Fibroblast of the aortic adventitia (primary cell): ENCODE measurements around the gene HSPH1. TPM values are rescaled to one million over a fixed set of nuclear protein-coding genes. Genes with fewer than 3 reads are reported as not detected.

Source experiments
- DNase-seq: peaks from one replicate; pipeline ENCODE4 v3.0.0-alpha.2; 2010; ENCODE audit warnings: low read depth
- H3K4me3 ChIP-seq: 2 replicates; pipeline ENCODE4 v1.5.1; 2011; ENCODE audit warnings: low read depth, mild to moderate bottlenecking, control low read depth, low read length, moderate library complexity
- total RNA-seq: library from RNA; depleted of rRNA; stranded (reverse); fragments of >200 nt; gene quantifications from 2 replicates; pipeline ENCODE4 v1.2.3, GENCODE V29; 2012; ENCODE audit warnings: low replicate concordance
- TF ChIP-seq, protein P1 (sequence below): IDR thresholded peaks from 2 replicates; pipeline ENCODE4 v1.5.1; 2011; ENCODE audit warnings: mild to moderate bottlenecking, low read length, control low read depth, inconsistent platforms; ENCODE audit not compliant: insufficient read depth

HSPH1 gene
- total RNA-seq, 1 donor = 51.8 TPM

DNA sequence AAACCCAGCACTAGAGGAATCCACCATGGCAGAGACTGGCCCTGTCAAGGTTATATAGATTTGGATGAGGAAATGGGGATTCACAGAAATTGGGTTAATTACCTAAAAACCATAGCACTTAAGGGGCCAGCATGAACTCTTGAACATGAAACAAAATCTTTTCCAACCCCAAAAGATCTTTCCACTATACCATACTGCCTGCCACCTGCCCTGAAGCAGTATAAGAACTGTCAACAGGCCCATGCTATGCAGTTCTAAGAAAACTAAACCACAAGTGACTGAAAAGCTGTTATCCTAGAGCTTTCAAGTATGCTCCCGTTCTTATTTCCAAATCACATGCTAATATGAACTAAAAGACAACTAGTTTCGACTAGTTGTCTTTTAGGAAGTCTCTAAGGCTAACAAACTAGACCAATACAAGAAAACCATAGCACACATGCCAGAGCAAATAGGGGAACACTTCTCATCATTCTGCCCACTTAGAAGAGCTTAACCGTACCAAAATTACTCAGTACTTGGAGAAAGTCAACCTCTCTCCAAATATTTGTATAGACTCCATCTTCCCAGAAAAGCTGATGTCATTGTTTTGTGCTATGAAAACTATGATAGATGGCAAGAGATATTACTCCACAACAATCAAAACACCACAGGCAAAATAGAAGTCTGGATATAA lies 27.5 kb downstream of the HSPH1 start:
- H3K4me3 ChIP-seq = no peak overlapping the region
- TF ChIP-seq, protein P1, sequence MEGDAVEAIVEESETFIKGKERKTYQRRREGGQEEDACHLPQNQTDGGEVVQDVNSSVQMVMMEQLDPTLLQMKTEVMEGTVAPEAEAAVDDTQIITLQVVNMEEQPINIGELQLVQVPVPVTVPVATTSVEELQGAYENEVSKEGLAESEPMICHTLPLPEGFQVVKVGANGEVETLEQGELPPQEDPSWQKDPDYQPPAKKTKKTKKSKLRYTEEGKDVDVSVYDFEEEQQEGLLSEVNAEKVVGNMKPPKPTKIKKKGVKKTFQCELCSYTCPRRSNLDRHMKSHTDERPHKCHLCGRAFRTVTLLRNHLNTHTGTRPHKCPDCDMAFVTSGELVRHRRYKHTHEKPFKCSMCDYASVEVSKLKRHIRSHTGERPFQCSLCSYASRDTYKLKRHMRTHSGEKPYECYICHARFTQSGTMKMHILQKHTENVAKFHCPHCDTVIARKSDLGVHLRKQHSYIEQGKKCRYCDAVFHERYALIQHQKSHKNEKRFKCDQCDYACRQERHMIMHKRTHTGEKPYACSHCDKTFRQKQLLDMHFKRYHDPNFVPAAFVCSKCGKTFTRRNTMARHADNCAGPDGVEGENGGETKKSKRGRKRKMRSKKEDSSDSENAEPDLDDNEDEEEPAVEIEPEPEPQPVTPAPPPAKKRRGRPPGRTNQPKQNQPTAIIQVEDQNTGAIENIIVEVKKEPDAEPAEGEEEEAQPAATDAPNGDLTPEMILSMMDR = no peak
- no peak for DNase-seq

DNA sequence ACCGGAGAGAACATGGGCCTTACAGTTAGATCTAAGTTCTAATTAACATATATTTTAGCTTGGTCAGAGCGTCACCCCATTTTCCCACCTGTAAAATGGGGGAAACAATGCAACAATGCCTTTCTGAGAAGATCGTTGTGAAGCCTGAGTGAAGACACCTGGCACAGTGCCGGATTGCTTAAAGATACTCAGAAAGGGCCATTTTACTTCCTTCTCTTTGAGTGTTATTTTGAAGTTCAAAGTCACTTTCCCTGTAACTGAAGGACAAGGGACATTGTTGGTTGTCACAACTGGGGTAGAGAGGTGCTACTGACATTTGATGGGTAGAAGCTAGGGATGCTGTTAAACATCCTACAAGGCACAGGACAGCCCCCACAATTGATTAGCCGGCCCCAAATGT lies 28.1 kb downstream of the HSPH1 start:
- TF ChIP-seq, protein P1 = no peak
- H3K4me3 ChIP-seq = no peak overlapping the region
- no peak for DNase-seq

DNA sequence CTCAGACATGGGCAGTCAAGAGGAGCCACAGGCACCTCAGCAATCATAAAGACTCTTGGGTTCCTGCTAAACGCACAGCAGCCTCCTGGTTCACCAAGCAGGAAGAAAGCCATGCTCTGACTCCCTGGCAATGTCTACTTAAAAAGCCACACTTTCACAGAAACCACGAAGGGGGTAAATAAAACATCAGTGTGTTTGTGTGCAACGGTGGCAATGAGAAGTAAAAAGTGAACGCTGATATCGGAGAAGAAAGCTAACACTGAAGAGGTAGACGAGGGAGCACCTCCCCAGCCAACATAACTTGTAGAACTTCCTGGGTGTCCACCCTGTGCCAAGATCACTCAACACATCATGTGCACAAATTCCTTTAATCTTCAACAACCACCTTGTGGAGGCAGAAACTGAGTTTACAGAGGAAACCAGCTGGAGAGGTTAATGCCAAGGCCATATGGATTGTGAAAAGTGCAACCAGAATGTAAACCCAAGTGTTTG lies 30.2 kb downstream of the HSPH1 start:
- DNase-seq = no peak
- no peak overlapping the region for H3K4me3 ChIP-seq

DNA sequence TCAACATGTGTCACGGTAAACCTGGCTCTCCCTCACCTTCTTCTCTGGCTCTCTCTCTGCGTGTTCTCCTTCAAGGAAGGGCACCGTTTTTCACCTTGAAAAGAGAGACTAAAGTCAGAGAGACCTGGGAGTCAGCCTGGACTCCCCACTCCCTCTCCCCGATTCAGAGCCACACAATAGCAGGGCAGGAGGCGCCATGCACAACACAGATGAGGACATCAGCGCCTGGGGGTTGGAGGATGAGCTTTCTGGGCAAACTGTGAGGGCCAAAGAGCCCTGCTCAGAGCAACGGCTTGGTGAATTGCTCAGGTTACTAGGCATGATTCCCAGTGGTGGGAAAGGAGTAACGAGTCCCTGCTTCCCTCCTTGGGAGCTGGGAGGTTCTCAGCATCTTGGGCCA lies 32.3 kb downstream of the HSPH1 start:
- no peak overlapping the region for H3K4me3 ChIP-seq
- TF ChIP-seq, protein P1 = no peak
- no peak for DNase-seq

More for the DNA sequence above, 30.2 kb downstream of the HSPH1 start:
- TF ChIP-seq, protein P1 = no peak

DNA sequence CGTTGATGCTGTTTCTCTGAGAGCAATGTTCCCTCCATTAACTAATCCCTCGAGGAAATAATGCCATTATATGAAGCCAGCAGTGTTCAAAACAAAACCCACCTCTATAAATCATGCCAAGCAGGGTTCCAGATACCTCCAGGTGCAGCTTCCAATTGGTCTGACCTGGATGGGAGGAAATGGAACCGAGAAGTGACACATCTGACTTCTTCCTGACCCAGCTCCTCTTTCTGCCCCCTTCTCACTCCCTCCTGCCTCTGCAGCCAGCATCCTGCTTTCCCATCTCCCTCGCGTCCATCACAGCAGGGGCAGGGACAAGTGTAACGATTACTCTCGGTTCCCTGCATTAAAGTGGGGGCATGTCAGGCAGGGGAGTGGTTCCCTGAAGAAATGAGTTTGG lies 37.5 kb downstream of the HSPH1 start:
- DNase-seq = no peak
- TF ChIP-seq, protein P1 = no peak
- no peak overlapping the region for H3K4me3 ChIP-seq

DNA sequence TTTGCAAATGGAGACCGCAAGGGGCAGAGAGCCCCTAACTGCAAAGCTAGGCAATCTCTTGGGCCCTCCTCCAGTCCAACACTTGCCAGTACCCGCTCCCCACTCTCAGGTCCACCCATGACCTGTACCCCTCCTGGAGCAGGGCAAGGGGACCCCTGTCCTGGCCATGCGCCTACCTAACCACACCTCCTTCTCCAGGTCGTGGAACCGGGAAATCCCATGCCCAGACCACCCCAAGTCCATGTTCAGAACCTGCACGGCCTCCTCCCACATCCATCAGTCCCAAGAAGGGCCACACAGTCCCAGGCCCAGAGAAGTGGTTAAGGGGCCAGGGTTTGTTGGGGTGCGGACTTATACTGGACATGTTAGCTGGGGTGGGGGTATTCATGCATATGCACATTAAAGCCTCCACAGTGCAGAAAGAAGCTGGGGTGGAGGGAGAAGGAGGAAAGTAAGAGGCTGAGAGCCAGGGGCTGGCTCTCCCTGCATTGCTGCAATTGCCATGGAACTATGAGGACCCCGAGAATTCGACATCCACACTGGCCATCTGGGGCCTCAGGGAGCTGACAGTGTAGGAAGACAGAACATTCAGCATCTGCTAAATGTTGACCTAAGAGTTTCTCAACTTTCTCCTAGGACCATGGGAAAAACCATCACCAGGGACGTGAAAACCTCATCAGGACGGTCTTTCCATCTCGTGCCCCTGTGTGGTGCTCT lies 39.0 kb downstream of the HSPH1 start:
- TF ChIP-seq, protein P1 = no peak
- H3K4me3 ChIP-seq = no peak overlapping the region
- no peak for DNase-seq
